Measurements from ENCODE around the gene RPL22.
A peak's percentile ranks its signal among the peaks of the same experiment; 100 is the strongest.

The RPL22 gene

GRCh38 chr1:6154525-6155319 lies 44.7 kb downstream of the RPL22 start:
- H3K4me1 Mint-ChIP-seq (ENCODE audit: low read depth), result no peaks in the 10 kb centered on the region
- intact Hi-C loops (cut with micrococcal nuclease), result no loop called here
- H3K9me3 Mint-ChIP-seq, result no peaks in the 10 kb centered on the region
- peaks cover 9% of the 10 kb centered on the region for H3K27me3 Mint-ChIP-seq
- no peaks in the 10 kb centered on the region for H3K36me3 Mint-ChIP-seq (ENCODE audit: low read depth)
- H3K27ac Mint-ChIP-seq, result no peak overlapping the region
- no peak overlapping the region for H3K4me3 Mint-ChIP-seq

- H3K9me3 Mint-ChIP-seq, result no peaks in the 10 kb centered on the region
Observed at GRCh38 chr1:6152882-6153281, 46.5 kb downstream of the RPL22 start.

GRCh38 chr1:6152181-6152580 lies 47.2 kb downstream of the RPL22 start:
- Mint-ChIP-seq H3K27me3 (peaks cover 13% of the 10 kb centered on the region), H3K4me1 (ENCODE audit: low read depth) (no peaks in the 10 kb centered on the region), H3K36me3 (ENCODE audit: low read depth) (no peaks in the 10 kb centered on the region), H3K4me3 (no peak overlapping the region), H3K9me3 (no peaks in the 10 kb centered on the region), H3K27ac (no peak overlapping the region)
- intact Hi-C loops (cut with micrococcal nuclease), result no loop called here

More at GRCh38 chr1:6152882-6153281, 46.5 kb downstream of the RPL22 start:
- intact Hi-C loops (cut with micrococcal nuclease), result no loop called here
- Mint-ChIP-seq H3K27ac (no peak overlapping the region), H3K27me3 (peaks cover 9% of the 10 kb centered on the region), H3K4me1 (ENCODE audit: low read depth) (no peaks in the 10 kb centered on the region), H3K4me3 (no peak overlapping the region), H3K36me3 (ENCODE audit: low read depth) (no peaks in the 10 kb centered on the region)

GRCh38 chr1:6151291-6151822 lies 48.0 kb downstream of the RPL22 start:
- no peak overlapping the region for H3K4me3 Mint-ChIP-seq
- no peak overlapping the region for H3K27ac Mint-ChIP-seq
- peaks cover 15% of the 10 kb centered on the region for H3K27me3 Mint-ChIP-seq
- no peaks in the 10 kb centered on the region for H3K9me3 Mint-ChIP-seq
- intact Hi-C loops (cut with micrococcal nuclease), result no loop called here
- no peaks in the 10 kb centered on the region for H3K36me3 Mint-ChIP-seq (ENCODE audit: low read depth)
- no peaks in the 10 kb centered on the region for H3K4me1 Mint-ChIP-seq (ENCODE audit: low read depth)

GRCh38 chr1:6150006-6150938 lies 49.1 kb downstream of the RPL22 start:
- Mint-ChIP-seq H3K4me3 (no peak overlapping the region), H3K4me1 (ENCODE audit: low read depth) (no peaks in the 10 kb centered on the region), H3K27me3 (peaks cover 15% of the 10 kb centered on the region), H3K9me3 (no peaks in the 10 kb centered on the region), H3K27ac (no peak overlapping the region), H3K36me3 (ENCODE audit: low read depth) (no peaks in the 10 kb centered on the region)
- intact Hi-C loops (cut with micrococcal nuclease), result no loop called here

- intact Hi-C loops (cut with micrococcal nuclease), result no loop called here
- no peaks in the 10 kb centered on the region for H3K9me3 Mint-ChIP-seq
Observed at GRCh38 chr1:6149597-6149996, 49.8 kb downstream of the RPL22 start.

GRCh38 chr1:6148497-6149241 lies 50.7 kb downstream of the RPL22 start:
- Mint-ChIP-seq H3K27me3 (peaks cover 15% of the 10 kb centered on the region), H3K9me3 (no peaks in the 10 kb centered on the region), H3K4me3 (peak overlapping the region; percentile 32), H3K36me3 (ENCODE audit: low read depth) (no peaks in the 10 kb centered on the region), H3K27ac (no peak overlapping the region), H3K4me1 (ENCODE audit: low read depth) (no peaks in the 10 kb centered on the region)
- intact Hi-C loops (cut with micrococcal nuclease), result no loop called here

More at GRCh38 chr1:6149597-6149996, 49.8 kb downstream of the RPL22 start:
- no peaks in the 10 kb centered on the region for H3K36me3 Mint-ChIP-seq (ENCODE audit: low read depth)
- no peaks in the 10 kb centered on the region for H3K4me1 Mint-ChIP-seq (ENCODE audit: low read depth)
- no peak overlapping the region for H3K27ac Mint-ChIP-seq
- H3K27me3 Mint-ChIP-seq, result peaks cover 15% of the 10 kb centered on the region
- no peak overlapping the region for H3K4me3 Mint-ChIP-seq

- Mint-ChIP-seq H3K27me3 (peaks cover 12% of the 10 kb centered on the region), H3K9me3 (no peaks in the 10 kb centered on the region), H3K4me3 (no peak overlapping the region), H3K27ac (no peak overlapping the region), H3K36me3 (ENCODE audit: low read depth) (no peaks in the 10 kb centered on the region), H3K4me1 (ENCODE audit: low read depth) (no peaks in the 10 kb centered on the region)
- intact Hi-C loops (cut with micrococcal nuclease), result no loop called here
Observed at GRCh38 chr1:6145864-6146410, 53.5 kb downstream of the RPL22 start.

- H3K4me1 Mint-ChIP-seq (ENCODE audit: low read depth), result no peaks in the 10 kb centered on the region
- peaks cover 12% of the 10 kb centered on the region for H3K27me3 Mint-ChIP-seq
- H3K36me3 Mint-ChIP-seq (ENCODE audit: low read depth), result no peaks in the 10 kb centered on the region
- intact Hi-C loops (cut with micrococcal nuclease), result no loop called here
- H3K4me3 Mint-ChIP-seq, result no peak overlapping the region
- H3K27ac Mint-ChIP-seq, result no peak overlapping the region
- H3K9me3 Mint-ChIP-seq, result no peaks in the 10 kb centered on the region
Observed at GRCh38 chr1:6145396-6145750, 54.0 kb downstream of the RPL22 start.

GRCh38 chr1:6144647-6145395 lies 54.6 kb downstream of the RPL22 start:
- Mint-ChIP-seq H3K27ac (no peak overlapping the region), H3K4me3 (no peak overlapping the region), H3K27me3 (peaks cover 12% of the 10 kb centered on the region), H3K9me3 (no peaks in the 10 kb centered on the region), H3K4me1 (ENCODE audit: low read depth) (no peaks in the 10 kb centered on the region), H3K36me3 (ENCODE audit: low read depth) (no peaks in the 10 kb centered on the region)
- intact Hi-C loops (cut with micrococcal nuclease), result no loop called here

GRCh38 chr1:6144175-6144574 lies 55.2 kb downstream of the RPL22 start:
- H3K4me1 Mint-ChIP-seq (ENCODE audit: low read depth), result no peaks in the 10 kb centered on the region
- H3K27me3 Mint-ChIP-seq, result peaks cover 12% of the 10 kb centered on the region
- no peaks in the 10 kb centered on the region for H3K36me3 Mint-ChIP-seq (ENCODE audit: low read depth)
- no peaks in the 10 kb centered on the region for H3K9me3 Mint-ChIP-seq
- no peak overlapping the region for H3K27ac Mint-ChIP-seq
- intact Hi-C loops (cut with micrococcal nuclease), result no loop called here
- no peak overlapping the region for H3K4me3 Mint-ChIP-seq

GRCh38 chr1:6143395-6143794 lies 56.0 kb downstream of the RPL22 start:
- Mint-ChIP-seq H3K36me3 (ENCODE audit: low read depth) (no peaks in the 10 kb centered on the region), H3K4me1 (ENCODE audit: low read depth) (no peaks in the 10 kb centered on the region), H3K4me3 (no peak overlapping the region), H3K27me3 (peaks cover 12% of the 10 kb centered on the region), H3K27ac (no peak overlapping the region), H3K9me3 (no peaks in the 10 kb centered on the region)
- intact Hi-C loops (cut with micrococcal nuclease), result no loop called here

GRCh38 chr1:6142734-6143133 lies 56.7 kb downstream of the RPL22 start:
- intact Hi-C loops (cut with micrococcal nuclease), result no loop called here
- no peak overlapping the region for H3K27ac Mint-ChIP-seq

More at GRCh38 chr1:6142734-6143133, 56.7 kb downstream of the RPL22 start:
- Mint-ChIP-seq H3K4me3 (no peak overlapping the region), H3K9me3 (no peaks in the 10 kb centered on the region), H3K27me3 (peaks cover 6% of the 10 kb centered on the region), H3K36me3 (ENCODE audit: low read depth) (no peaks in the 10 kb centered on the region), H3K4me1 (ENCODE audit: low read depth) (no peaks in the 10 kb centered on the region)
